Measurements from ENCODE around the gene PSENEN.
"Not testable (repeated sequence)": the region's sequence is repeated elsewhere in the genome, so short reads cannot be mapped to it uniquely, and the experiment has no call there.

PSENEN gene

GRCh38 chr19:35751839-35752745 lies 6.6 kb downstream of the PSENEN start:
- no peak for DNase-seq (ENCODE audit: low spot score)

GRCh38 chr19:35752746-35753350 lies 7.4 kb downstream of the PSENEN start:
- DNase-seq (ENCODE audit: low spot score) = no peak

- no peak for DNase-seq (ENCODE audit: low spot score)
These were observed 8.4 kb downstream of the PSENEN start for GRCh38 chr19:35753634-35754369.

GRCh38 chr19:35754370-35755130 lies 9.1 kb downstream of the PSENEN start:
- no peak for DNase-seq (ENCODE audit: low spot score)

GRCh38 chr19:35755131-35755549 lies 9.7 kb downstream of the PSENEN start:
- DNase-seq (ENCODE audit: low spot score) = no peak

- DNase-seq (ENCODE audit: low spot score) = no peak
These were observed 10.3 kb downstream of the PSENEN start for GRCh38 chr19:35755550-35756376.

GRCh38 chr19:35756377-35757230 lies 11.2 kb downstream of the PSENEN start, which contains the start of gene HSPB6:
TSS of gene HSPB6 (minus strand) at chr19:35757029. CDS start at chr19:35757008, 21 bp downstream.
- no peak for DNase-seq (ENCODE audit: low spot score)

- DNase-seq (ENCODE audit: low spot score) = no peak
These were observed 11.8 kb downstream of the PSENEN start for GRCh38 chr19:35757231-35757748.

GRCh38 chr19:35757749-35758608 lies 12.5 kb downstream of the PSENEN start, which contains the start of gene PROSER3:
TSS of gene PROSER3 (plus strand) at chr19:35758176. CDS start at chr19:35758216, 40 bp downstream.
- peak; percentile 99 for DNase-seq (ENCODE audit: low spot score)

GRCh38 chr19:35759697-35760096 lies 14.2 kb downstream of the PSENEN start:
- DNase-seq (ENCODE audit: low spot score) = no peak

- DNase-seq (ENCODE audit: low spot score) = no peak
These were observed 15.4 kb downstream of the PSENEN start for GRCh38 chr19:35760711-35761349.

- no peak for DNase-seq (ENCODE audit: low spot score)
These were observed 19.2 kb downstream of the PSENEN start for GRCh38 chr19:35764432-35765315.

GRCh38 chr19:35766571-35767104 lies 21.2 kb downstream of the PSENEN start:
- DNase-seq (ENCODE audit: low spot score) = no peak

GRCh38 chr19:35767288-35768081 lies 22.0 kb downstream of the PSENEN start:
- no peak for DNase-seq (ENCODE audit: low spot score)

- no peak for DNase-seq (ENCODE audit: low spot score)
These were observed 22.6 kb downstream of the PSENEN start for GRCh38 chr19:35768082-35768421.

- not testable (repeated sequence) for DNase-seq (ENCODE audit: low spot score)
These were observed 26.9 kb downstream of the PSENEN start for GRCh38 chr19:35772362-35772761.
